ENCODE results near the gene CA12.

Gene CA12

DNA sequence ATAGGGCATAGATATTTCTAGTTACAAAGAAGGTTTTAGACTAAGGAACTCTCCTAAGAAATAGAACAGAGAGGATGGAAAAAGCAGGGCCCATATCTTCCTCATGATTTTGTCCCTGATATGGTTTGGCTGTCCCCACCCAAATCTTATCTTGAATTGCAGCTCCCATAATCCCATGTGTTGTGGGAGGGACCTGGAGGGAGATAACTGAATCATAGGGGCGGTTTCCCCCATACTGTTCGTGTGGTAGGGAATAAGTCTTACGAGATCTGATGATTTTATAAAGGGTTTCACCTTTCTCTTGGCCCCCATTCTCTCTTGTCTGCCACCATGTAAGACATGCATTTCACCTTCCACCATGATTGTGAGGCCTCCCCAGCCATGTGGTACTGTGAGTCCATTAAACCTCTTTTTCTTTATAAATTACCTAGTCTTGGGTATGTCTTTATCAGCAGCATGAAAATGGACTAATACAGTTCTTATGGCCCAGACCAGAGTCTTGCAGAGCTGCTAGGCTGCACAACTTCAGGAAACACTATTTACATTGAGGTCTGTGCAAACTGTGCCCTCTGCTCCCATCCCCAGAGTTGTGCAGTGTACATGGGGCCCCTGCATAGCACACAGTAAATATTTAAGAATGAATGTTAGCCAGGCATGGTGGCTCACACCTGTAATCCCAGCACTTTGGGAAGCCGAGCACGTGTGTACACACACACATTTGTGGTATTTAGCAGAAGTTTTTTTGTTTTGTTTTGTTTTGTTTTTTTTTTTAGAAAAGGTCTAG is 20.3 kb upstream of the CA12 start:
- DNase-seq (ENCODE audit: low read depth in 3 of 3), result no peak

DNA sequence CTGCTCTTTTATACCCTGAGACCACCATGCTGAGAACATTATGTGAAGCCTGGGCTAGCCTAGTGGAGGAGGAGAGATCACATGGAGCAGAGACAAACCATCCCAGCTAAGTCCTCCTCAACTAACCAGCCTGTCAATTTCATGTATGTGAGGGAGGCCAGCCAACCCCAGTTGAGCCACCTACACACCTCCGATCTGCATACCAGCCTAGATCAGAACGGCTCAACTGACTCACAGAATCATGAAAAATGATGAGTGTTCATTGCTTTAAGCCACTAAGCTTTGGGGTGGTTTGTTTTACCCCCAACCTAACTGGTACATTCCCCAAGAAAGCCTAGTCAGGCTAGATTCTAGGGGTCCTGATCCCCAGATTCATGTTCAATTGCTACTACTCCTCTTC is 19.4 kb upstream of the CA12 start:
- DNase-seq (ENCODE audit: low read depth in 3 of 3), result no peak

DNA sequence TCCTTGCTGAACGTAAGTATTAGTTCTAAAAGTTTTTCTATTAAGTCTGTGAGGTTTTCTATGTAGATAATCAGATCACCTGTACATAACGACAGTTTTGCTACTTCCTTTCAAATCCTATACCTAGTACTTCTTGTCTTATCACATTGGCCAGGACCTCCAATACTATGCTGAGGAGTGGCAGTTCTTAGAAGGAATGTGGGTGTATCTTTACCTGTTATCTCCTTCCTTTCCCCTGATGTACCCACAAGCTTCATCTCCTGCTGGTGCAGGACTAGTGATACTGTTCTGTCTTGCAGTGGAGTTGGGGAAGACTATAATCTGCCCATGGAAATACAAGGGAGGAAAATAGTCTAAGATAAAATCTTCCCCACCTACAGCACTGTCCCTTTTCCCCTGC is 16.8 kb upstream of the CA12 start:
- DNase-seq (ENCODE audit: low read depth in 3 of 3), result no peak

DNA sequence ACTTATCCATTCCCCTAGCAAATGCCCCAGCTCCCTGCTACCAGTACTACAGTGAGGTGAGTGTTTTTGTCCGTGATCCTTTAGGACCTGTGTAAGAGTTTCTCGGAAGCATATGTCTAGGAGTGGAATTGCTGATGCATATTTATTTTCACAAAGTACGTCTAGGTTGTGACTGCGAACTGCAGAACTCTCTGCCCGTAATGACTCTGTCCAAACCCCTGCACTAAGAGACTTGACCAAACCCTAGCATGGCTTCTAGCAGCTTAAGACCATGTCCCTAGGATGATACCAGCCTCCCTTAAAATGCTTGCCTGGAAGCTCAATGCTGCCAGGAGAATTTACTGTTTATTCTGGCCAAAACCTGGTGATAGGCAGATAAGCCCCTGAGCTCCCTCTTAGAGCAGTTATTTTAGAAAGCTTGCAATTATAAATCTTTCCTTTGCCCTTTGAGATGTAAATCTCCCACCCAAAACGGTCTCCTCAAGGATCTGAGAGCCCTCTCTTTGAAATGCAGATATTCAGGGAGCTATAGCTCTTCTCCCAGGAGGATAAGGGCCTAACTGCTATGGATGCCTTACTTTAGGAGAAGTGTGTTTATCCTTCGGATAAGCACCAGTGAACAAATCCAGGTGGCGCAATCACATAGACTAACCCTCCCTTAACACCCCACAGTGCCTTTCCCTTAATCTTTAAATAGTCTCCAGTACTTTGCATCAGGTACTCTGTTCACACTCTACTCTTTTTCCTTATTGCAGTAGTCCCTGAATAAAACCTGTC is 14.7 kb upstream of the CA12 start:
- DNase-seq (ENCODE audit: low read depth in 3 of 3), result no peak

DNA sequence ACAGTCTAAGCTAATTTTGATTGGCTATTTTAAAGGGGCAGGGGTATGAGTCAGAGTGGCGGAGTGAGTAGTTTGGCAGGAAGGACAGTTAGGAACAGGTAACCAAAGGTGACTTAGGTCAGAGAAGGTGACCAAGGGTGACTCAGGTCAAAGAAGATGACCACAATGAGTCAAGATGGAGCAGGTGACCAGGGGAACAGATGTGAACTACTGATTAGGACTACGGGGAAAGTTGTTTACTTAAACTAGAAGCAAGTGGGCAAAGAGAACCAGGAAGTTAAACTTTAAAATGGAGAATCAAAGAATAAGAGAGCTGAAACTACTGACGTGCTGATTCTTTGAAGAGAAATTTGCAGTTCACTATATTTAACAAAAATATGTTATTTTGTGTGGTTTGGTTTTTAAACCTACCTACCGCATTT is 14.1 kb upstream of the CA12 start:
- DNase-seq (ENCODE audit: low read depth in 3 of 3), result no peak

DNA sequence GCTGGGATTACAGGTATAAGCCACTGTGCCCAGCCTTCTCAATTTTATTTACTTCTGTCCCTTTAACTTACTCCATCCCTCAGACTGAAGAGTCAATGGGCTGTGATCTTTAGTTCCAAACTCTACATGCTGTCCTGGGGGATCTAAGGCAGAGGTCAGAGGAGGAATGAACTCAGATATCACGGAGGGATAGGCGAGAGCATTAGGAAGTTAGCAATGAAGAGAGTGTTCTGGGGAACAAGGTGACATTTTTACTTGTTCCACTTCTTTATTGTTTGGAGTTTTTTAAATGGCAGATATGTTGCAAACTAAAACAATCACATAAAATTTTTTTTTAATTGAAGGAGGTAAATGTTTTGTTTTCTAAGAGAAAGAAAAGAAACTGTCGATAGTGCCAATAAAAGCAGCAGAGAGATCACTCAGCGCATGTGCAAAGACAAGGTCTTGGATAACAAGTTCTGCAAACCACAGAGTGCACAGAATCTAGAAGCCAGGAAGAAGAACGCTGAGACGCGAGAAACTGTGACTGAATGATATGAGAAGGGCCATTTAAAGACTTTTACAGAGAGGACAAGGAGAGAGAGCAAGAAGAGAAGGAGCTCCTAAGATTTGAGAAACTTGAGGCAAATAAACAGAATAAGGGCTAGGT is 10.8 kb upstream of the CA12 start:
- DNase-seq (ENCODE audit: low read depth in 3 of 3), result no peak

DNA sequence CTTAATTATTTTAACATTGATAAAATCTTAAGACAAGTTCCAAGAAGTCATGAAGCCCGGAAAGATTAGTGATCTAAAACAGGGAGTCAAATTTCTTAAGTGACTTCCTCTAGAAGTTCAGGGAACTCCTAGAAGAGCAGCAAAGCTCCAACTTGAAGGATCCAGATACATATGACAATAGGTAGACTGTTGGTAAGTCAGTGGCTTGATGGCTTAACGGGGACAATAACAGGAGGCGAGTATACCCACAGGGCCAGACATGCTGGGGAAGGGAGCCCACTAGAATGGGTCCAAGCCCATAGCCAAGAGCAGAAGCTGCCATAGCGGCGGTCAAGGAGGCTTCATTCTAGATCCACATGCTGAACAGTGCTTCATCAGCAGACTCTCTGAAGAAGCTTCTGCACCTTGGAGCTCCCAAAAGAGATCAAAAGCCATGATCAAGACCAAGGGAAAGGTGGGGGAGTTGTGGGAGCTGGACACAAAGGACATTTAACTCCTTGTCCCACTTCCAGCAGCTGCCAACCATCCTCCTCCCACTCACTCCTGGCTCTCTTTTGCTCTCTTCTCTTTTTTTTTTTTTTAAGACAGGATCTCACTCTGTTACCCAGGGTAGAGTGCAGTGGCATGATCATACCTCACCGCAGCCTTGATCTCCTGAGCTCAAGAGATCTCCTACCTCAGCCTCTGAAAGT is 10.2 kb upstream of the CA12 start:
- DNase-seq (ENCODE audit: low read depth in 3 of 3), result no peak

DNA sequence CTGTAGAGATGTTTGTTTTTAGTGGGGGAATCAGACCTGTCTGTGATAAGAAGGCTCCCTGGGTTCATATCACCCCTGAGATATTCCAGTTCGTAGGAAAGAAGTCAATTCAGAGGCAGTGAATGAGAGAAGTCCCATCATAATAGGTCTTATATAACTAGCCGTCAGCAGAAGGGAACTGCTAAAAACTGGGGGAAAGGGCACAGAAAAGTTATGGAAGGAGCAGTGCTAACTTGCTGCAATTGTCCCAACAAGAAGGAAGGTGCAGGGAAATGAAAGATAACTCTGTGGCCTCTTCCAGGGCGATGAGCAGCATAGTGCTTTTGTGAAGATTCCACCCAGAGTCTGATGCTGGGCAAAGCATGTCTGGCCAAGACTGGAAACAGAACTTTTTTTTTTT is 9.0 kb upstream of the CA12 start:
- no peak for DNase-seq (ENCODE audit: low read depth in 3 of 3)

DNA sequence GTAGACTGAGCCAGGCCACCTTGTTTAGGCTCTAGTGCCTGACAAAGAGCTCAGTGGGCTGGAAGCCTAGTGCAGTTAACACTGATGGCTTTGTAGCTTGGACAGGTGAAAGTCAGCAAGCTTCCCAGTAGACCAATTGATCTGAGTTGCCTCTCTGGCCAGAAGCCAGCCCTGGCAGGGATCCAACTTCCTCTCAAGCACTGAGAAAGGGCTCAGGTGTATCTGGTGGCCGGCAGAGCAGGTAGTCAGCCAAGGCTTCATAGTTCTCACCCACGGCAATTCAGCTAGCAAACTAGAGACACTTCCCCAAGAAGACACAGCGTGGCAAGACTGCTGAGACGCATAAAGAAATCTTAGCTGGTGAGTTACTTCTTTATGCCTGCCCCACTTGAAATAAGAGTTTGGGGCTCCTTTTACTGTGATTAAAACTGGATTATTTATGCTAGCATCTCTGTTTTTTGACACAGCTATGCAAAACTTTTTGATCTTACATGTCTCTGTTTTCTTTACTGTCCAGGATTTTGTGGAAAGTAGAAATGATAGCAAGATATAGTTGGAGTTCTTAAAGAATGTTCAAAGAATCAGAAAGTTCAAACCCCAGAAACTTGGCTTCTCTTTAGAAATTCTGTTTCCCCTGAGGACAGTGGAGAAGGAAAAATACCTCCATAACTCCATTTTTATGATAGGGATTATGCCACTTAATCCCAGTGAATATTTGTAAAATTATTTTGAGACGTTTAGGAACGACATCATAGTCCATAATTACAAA is 8.4 kb upstream of the CA12 start:
- DNase-seq (ENCODE audit: low read depth in 3 of 3), result peak in 1 of 3 experiments; percentile 5

DNA sequence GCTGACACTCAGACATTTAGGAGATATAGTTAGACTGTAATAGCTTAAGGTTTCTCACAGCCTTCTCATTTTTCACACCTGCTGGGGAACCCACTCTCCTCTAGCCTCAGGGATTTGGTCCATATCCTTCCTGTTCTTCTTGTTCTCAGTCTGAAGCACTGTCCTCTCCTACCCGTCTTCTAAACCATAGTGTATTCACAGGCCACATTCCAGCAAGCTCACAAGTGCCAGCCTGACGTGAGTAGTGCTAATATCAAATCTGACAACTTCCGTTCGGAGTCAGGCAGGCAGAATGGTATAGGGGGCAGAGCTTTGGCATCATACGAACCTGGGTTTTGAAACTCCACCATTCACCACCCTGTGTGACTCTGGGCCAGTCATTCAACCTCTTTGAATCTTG is 6.9 kb upstream of the CA12 start:
- DNase-seq (ENCODE audit: low read depth in 3 of 3), result no peak

DNA sequence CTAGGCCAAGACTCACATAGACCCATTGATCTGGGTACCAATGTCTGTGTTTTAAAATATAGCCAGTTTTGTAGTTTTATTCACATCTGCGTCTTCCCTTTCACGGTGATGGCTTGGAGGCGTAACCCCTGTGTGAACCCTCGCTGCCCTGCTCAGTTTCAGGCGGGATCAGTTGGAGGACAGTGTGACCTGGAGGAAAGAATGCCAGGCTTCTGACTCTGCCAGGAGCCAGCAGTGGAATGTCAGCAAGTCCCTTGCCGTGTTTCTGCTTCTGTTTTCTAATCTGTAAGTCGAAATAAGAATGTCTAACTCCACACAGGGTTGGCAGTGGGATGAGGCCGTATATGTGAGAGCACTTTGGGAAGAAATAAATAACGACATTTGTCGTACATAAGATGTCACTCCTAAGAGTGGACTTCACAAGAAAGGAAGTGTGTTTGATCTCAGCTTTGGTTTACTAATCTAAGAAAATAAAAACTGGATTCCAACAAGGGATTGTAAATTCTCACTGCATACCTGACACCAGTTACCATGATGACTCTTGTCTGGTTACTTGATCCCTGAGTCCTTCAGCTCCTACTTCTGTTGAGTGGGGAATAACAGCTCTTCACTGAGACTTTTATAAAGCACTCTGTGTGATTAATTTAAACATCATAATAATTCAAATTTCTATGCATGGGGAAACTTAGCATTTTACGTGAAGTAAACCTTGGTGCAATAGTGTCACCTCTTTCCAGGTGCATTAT is 6.3 kb upstream of the CA12 start:
- DNase-seq (ENCODE audit: low read depth in 3 of 3), result no peak

DNA sequence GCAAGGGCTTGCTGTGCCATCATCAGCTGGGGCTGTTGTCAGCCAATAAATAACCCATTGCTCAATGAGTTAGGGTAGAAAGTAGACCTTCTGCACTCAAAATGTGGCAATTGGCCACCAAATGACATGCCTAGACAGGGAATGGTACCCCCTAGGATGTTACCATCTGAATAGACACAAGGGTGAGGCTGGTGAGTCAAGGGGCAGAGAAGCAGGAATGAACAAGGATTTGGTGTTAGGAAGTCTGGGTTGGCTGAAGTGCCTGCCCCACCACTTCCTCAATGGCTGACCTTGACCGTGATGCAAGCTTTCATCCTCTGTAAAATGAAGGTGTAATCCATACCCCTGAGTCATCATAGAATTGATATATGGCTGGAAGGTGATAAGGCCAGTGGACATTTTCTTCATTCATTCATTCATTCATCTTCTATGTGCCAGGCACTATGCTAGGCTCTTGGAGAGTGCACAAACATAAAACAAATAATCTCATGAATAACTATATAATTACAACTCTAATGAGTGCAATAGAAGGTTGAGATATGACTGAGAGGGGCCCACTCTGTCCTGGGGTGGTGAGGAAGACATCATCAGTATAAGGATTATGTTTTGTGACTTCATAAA is 4.4 kb upstream of the CA12 start:
- no peak for DNase-seq (ENCODE audit: low read depth in 3 of 3)

DNA sequence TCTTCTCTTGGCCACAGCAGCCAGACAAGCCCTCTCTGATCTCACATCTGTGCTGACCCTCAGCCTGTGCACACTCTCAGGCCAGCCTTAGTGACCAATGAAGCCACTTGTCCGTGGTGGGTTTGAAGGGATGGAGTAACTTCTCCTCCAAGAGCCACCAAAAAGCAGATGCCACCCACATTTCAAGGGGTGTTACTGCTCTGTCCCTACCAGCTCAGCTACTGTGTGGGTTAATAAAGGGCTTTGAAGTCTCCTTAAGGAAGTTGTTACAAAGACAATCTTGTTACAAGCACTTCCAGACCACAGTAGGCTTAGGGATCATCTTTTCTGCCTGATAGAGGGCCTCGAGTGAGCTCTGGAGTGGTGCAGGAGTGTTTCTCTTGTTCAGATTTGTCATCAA is 3.3 kb upstream of the CA12 start:
- no peak for DNase-seq (ENCODE audit: low read depth in 3 of 3)

DNA sequence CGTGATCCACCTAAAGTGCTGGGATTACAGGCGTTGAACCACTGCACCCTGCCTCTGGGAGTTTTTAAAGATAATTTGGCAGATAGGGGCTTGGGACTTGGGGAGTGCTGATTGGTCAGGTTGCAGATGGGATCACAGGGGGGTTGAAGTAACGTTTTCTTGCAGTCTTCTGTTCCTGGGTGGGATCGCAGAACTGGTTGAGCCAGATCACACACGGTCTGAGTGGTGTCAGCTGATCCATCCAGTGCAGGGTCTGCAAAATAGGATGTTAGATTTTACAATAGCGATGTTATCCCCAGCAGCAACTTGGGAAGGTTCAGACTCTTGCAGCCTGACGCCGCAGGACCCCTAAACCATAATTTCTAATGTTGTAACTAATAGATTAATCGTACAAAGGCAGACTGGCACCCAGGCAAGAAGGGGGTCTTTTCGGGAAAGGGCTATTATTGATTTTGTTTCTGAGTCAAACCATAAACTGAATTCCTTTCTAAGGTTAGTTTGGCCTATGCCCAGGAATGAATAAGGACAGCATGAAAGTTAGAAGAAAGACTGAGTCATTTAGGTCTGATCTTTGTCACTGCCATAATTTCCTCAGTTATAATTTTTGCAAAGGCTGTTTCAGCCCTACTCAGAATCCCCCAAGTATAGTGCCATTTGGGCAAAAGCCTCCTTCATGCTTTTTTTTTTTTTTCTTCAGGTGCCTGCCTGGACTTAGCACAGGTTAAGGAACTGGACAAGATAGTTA is 1.5 kb upstream of the CA12 start:
- DNase-seq (ENCODE audit: low read depth in 3 of 3), result no peak

DNA sequence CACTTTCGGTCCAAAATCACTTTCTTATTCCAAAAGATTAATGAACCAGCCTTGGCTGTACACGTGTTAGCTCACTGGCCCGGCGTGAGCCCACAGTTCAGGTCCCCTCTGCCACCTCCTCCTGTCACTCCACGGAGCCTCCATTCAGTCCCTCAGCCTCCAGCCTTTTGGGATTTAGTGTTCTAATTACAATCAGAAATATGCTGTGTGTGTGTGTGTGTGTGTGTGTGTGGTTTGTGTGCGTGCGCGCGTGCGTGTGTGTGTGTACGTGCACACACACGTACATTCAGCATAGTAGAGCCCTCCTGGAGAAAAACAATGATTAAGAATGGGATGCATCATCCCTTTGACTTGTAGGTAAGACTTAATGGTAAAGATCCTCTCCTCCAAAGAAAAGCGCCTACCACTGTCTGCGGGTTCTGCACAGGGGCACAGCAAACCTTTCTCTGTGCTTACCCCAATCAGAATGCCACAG is 801 bp downstream of the CA12 start:
- DNase-seq (ENCODE audit: low read depth in 3 of 3), result no peak

DNA sequence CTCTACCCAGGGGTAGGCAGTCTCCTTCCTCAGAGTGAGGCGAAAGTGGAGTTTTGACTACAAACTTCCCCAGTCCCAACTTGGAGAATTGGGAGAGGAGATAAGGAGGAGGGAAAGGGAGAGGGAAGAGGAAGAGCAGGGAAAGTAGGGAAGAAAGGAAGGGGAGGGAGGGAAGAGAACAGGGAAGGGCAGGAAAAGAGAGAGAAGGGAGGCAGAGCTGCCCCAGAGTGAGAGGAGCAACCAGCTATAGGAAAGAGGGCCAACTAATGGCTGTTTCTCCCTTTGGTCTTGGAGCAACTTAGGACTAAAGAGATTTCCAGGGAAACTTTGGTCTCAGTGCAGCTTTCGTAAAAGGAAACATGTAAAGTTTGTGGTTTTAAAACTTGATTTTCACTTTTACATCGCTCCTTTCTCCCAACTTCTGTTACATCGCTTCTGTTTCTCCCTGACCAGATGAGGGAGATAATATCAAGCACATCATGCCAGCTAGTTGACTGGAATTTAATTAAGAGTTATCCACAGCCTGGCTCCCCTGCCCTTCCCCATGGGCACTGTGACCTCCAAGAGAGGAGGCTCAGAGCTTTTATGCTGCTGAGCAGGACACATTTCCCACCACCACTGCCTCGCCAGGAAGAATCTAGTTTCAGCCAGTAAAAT is 1.4 kb downstream of the CA12 start:
- no peak for DNase-seq (ENCODE audit: low read depth in 3 of 3)

DNA sequence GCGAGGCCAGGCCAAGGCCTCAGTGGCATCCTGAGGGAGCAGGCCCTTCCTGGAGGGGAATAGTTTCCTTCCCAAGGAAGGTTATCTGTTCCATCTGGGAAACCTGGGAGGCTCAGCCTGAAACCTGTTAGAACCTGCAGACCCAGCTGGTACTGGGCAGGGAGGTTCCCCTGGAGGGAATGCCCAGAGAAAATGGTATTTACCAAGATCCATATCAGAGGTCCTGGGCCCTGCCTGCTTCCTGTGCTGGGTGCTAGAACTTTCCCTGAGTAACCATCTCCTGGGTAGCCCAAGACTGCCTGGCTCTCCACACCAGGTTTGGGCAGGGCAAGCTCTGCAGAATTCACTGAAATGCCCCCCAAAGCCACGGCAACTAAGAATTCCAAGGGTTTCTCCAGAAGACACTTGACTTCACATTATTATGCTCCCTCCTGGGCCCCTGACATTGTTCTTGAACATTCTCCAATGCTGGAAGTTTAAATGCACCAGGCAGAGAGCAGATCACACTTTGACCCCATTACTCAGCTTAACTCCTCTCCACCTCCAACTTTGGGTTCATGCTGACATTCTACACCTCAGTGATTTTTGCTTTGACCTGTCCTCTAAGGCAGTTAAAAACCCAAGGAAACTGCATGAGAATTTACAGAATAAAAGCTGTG is 2.0 kb downstream of the CA12 start:
- DNase-seq (ENCODE audit: low read depth in 3 of 3), result no peak

DNA sequence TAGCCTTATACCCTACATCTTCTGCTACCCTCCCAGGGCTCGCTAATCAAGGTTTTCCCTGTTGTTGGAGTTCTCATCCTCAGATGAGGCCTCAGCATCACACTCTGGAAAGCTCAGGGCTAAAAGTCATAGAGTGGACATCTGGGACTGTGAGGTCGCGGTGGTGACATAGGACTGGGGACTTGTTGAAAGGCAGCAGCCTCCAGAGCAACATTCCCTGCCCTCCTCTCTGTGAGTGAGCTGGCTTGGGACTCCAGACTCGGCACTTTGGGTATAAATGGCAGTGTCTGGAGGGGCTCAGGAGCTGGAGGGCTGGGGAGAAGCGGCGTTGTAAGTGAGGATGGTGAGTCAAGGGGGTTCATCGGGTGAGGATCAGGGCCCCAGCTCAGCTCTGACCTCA is 2.7 kb downstream of the CA12 start:
- DNase-seq (ENCODE audit: low read depth in 3 of 3), result no peak
